Measurements from ENCODE around the gene LMOD3.

Gene LMOD3

GRCh38 chr3:69122403-69122802, at the start of gene LMOD3:
Gene LMOD3 (minus strand): TSS chr3:69122595. CDS start chr3:69122386, 209 bp downstream.
- no peak for DNase-seq

GRCh38 chr3:69172058-69172457, 49.7 kb upstream of the LMOD3 start:
- DNase-seq: no peak

GRCh38 chr3:69166446-69166845, 44.1 kb upstream of the LMOD3 start:
- no peak for DNase-seq

GRCh38 chr3:69165744-69166143, 43.3 kb upstream of the LMOD3 start:
- DNase-seq: no peak

GRCh38 chr3:69164296-69164695, 41.9 kb upstream of the LMOD3 start:
- DNase-seq: no peak

GRCh38 chr3:69162308-69162980, 40.0 kb upstream of the LMOD3 start:
- DNase-seq: no peak

- DNase-seq: peak; percentile 21
Measured at GRCh38 chr3:69161587-69162307, 39.4 kb upstream of the LMOD3 start.

GRCh38 chr3:69160525-69160924, 38.1 kb upstream of the LMOD3 start:
- DNase-seq: no peak

GRCh38 chr3:69160107-69160506, 37.7 kb upstream of the LMOD3 start:
- DNase-seq: no peak

- no peak for DNase-seq
Measured at GRCh38 chr3:69149586-69149985, 27.2 kb upstream of the LMOD3 start.

GRCh38 chr3:69145688-69146087, 23.3 kb upstream of the LMOD3 start:
- no peak for DNase-seq

GRCh38 chr3:69144631-69145245, 22.3 kb upstream of the LMOD3 start:
- DNase-seq: no peak

- no peak for DNase-seq
Measured at GRCh38 chr3:69143612-69144011, 21.2 kb upstream of the LMOD3 start.

GRCh38 chr3:69142797-69143454, 20.5 kb upstream of the LMOD3 start:
- DNase-seq: no peak

GRCh38 chr3:69142090-69142489, 19.7 kb upstream of the LMOD3 start:
- DNase-seq: no peak

- DNase-seq: no peak
Measured at GRCh38 chr3:69141313-69141712, 18.9 kb upstream of the LMOD3 start.

GRCh38 chr3:69137412-69137811, 15.0 kb upstream of the LMOD3 start:
- no peak for DNase-seq

- no peak for DNase-seq
Measured at GRCh38 chr3:69137005-69137404, 14.6 kb upstream of the LMOD3 start.

- no peak for DNase-seq
Measured at GRCh38 chr3:69130689-69131088, 8.3 kb upstream of the LMOD3 start.

GRCh38 chr3:69129531-69129930, 7.1 kb upstream of the LMOD3 start:
- no peak for DNase-seq

- no peak for DNase-seq
Measured at GRCh38 chr3:69128509-69128908, 6.1 kb upstream of the LMOD3 start.

- DNase-seq: no peak
Measured at GRCh38 chr3:69126999-69127398, 4.6 kb upstream of the LMOD3 start.

GRCh38 chr3:69126216-69126615, 3.8 kb upstream of the LMOD3 start:
- no peak for DNase-seq

GRCh38 chr3:69121950-69122349, 445 bp downstream of the LMOD3 start:
- DNase-seq: no peak

All from activated T-cell treated with anti-CD3 and anti-CD28 coated beads for 4 hours (primary cell).